Activated CD4-positive, alpha-beta memory T cell treated with anti-CD3 and anti-CD28 coated beads, Interleukin-2, amount 10 ng/mL, durations not matched to agents 7 days and 5 days (primary cell): ENCODE data around the gene FYB2. TPM values are rescaled to one million over a fixed set of nuclear protein-coding genes. Genes with fewer than 3 reads are reported as not detected.
"Not testable (repeated sequence)": the region's sequence is repeated elsewhere in the genome, so short reads cannot be mapped to it uniquely, and the experiment has no call there.

Source experiments
- CTCF ChIA-PET: fragments of 350-600 bp; sonication (Branson Sonifier 250); formaldehyde crosslinking; loops from one replicate; lab custom pipeline; 2021; ENCODE audit warnings: antibody characterized with exemption, inconsistent platforms; lab: Charles Lee
- POLR2A ChIA-PET: fragments of 350-600 bp; sonication (Branson Sonifier 250); formaldehyde crosslinking; loops from one replicate; lab custom pipeline; 2021; ENCODE audit warnings: antibody characterized with exemption; lab: Charles Lee
- DNase-seq: peaks from one replicate; pipeline ENCODE4 v3.0.0-alpha.2; 2020
- H3K27ac Mint-ChIP-seq: one replicate; pipeline ENCODE4 v1.8.0; 2021; ENCODE audit warnings: mild to moderate bottlenecking, mixed read lengths
- H3K27me3 Mint-ChIP-seq: one replicate; pipeline ENCODE4 v1.8.0; 2021; ENCODE audit warnings: mixed read lengths
- H3K36me3 Mint-ChIP-seq: one replicate; pipeline ENCODE4 v1.8.0; 2021; ENCODE audit warnings: low read depth, mixed read lengths
- H3K4me1 Mint-ChIP-seq: one replicate; pipeline ENCODE4 v1.8.0; 2021; ENCODE audit warnings: mixed read lengths
- H3K4me3 Mint-ChIP-seq: one replicate; pipeline ENCODE4 v1.8.0; 2021; ENCODE audit warnings: mild to moderate bottlenecking, mixed read lengths
- H3K9me3 Mint-ChIP-seq: one replicate; pipeline ENCODE4 v1.8.0; 2021; ENCODE audit warnings: mixed read lengths
- total RNA-seq, 2 experiments: library from RNA; stranded (reverse); gene quantifications; one replicate each; pipeline ENCODE4 v1.2.3, GENCODE V29; 2021

The FYB2 gene
- total RNA-seq, 2 experiments from 2014 or later, result not detected

DNA sequence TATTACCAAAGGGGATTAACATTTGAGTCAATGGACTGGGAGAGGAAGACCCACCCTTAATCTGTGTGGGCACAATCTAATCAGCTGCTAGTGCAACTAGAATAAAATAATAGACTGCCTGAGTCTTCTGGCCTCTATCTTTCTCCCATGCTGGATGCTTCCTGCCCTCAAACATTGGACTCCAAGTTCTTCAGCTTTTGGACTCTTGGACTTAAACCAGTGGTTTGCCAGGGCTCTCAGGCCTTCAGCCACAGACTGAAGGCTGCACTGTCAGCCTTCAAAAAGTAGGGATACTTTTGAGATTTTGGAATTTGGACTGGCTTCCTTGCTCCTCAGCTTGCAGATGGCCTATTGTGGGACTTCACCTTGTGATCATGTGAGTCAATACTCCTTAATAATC lies 44.5 kb downstream of the FYB2 start:
- H3K9me3 Mint-ChIP-seq, H3K36me3 Mint-ChIP-seq, H3K27ac Mint-ChIP-seq, H3K4me3 Mint-ChIP-seq, H3K4me1 Mint-ChIP-seq, DNase-seq, POLR2A ChIA-PET, CTCF ChIA-PET, H3K27me3 Mint-ChIP-seq: not testable (repeated sequence)

DNA sequence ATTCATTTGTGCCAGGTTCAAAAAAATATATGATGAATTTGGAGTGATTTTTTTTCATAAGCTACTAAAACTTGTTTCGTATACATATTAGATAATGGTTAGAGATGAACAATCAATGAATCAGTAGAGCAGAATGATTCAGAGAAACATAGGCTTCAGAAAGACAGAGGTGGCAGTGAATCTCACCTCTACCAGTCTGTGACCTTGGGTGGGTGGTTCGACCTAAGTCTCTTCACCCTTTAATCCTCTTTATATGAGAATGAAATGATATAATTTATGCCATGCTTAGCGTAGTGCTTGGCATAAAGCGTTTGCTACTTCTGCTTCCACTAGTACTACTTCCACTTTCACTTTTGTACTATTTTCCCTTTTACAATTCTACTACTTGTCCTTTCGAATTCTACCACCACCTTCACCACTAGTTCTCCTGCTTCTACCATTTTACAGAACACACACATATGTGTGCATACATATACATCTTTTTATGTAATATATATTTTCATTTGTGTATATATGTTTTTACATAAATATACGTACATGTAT lies 45.1 kb downstream of the FYB2 start:
- CTCF ChIA-PET, result no interaction called here
- POLR2A ChIA-PET, result no interaction called here
- Mint-ChIP-seq H3K4me1 (peaks cover 4% of the 10 kb centered on the region), H3K9me3 (no peaks in the 10 kb centered on the region), H3K36me3 (no peaks in the 10 kb centered on the region), H3K27me3 (no peaks in the 10 kb centered on the region), H3K4me3 (no peak overlapping the region), H3K27ac (no peak overlapping the region)
- no peak for DNase-seq

DNA sequence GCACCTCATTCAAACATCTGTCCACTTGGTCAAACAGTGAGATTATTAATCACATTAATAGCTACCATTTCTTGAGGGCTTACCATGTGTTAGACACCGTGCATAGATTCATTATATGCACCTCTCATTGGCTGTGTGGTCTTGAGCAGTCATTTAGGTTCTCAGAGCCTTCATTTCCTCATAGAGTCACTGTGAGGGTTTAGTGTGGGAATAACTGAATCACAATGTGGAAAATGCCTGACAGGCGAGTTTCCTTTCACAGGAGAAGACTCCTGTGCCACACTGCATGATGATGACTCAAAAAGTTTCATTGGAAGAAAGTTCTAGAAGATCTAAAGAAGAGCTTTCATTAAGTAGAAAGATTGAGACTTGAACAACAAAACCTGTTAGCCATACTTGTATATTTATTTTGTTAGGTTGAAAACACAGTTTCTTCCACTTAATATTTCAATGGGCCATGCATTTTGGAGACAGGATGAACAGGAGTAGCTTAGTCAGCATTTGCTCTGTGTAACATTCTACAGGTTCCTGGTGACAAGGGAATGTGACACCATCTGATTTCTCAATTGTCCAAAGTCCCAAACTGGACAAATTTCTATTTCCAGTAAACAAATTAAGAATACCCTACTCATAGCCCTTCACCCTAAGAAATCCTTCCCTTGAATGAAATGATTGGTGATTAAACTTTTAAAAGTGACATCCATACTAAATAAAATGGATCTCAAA lies 45.7 kb downstream of the FYB2 start:
- H3K4me3 Mint-ChIP-seq, result no peak overlapping the region
- no peaks in the 10 kb centered on the region for H3K27me3 Mint-ChIP-seq
- no peak overlapping the region for H3K27ac Mint-ChIP-seq
- ChIA-PET POLR2A (interaction anchor here (1.0 kb wide), 1 partner anchor 19 kb away, joined by 3 read pairs; no protein-coding TSS in a partner anchor), CTCF (no interaction called here)
- no peaks in the 10 kb centered on the region for H3K9me3 Mint-ChIP-seq
- H3K4me1 Mint-ChIP-seq, result peaks cover 4% of the 10 kb centered on the region
- H3K36me3 Mint-ChIP-seq, result no peaks in the 10 kb centered on the region
- no peak for DNase-seq

DNA sequence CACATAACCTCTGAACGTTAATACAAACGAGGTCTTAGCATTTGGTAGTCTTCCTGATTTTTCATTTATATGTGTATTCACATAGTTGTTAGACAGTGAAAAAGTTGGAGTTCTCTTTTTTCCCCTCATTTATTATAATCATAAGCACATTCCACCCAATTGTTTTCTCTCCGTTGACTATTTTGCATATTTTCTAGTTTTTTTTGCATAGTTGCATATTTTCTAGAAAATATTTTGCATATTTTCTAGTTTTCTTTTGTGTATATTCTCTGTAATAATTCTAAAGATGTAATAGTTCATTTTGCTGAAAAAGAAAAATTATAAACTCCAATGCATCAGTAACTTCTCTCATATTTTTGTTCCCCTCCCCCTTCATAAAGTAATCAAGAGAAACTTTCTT lies 47.5 kb downstream of the FYB2 start:
- Mint-ChIP-seq H3K4me1 (peaks cover 4% of the 10 kb centered on the region), H3K9me3 (no peaks in the 10 kb centered on the region), H3K27ac (no peak overlapping the region), H3K27me3 (no peaks in the 10 kb centered on the region), H3K36me3 (no peaks in the 10 kb centered on the region), H3K4me3 (no peak overlapping the region)
- ChIA-PET CTCF (no interaction called here), POLR2A (no interaction called here)
- DNase-seq, result no peak

DNA sequence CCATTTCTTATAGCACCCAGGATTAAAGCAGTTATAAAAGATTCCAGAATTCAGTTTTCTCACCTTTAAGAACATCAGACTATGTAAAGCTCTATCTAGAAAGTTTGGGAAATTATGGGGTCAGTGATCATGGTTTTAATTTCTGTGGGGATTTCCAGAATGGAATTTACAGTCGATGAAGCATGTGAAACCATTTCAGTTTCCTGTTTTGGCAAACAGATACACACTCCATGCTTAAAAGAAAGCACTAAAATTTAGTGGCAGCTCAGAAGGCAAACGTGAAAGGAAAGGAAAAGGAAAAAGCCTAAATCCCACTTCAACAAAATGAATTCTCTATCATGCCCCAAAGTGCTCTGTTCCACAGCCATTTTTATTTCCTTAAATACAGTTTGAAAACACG lies 60.4 kb downstream of the FYB2 start:
- Mint-ChIP-seq H3K4me3 (no peak overlapping the region), H3K27me3 (no peaks in the 10 kb centered on the region), H3K27ac (no peak overlapping the region), H3K9me3 (no peaks in the 10 kb centered on the region), H3K36me3 (no peaks in the 10 kb centered on the region), H3K4me1 (no peaks in the 10 kb centered on the region)
- CTCF ChIA-PET, result no interaction called here
- no peak for DNase-seq
- POLR2A ChIA-PET, result no interaction called here

DNA sequence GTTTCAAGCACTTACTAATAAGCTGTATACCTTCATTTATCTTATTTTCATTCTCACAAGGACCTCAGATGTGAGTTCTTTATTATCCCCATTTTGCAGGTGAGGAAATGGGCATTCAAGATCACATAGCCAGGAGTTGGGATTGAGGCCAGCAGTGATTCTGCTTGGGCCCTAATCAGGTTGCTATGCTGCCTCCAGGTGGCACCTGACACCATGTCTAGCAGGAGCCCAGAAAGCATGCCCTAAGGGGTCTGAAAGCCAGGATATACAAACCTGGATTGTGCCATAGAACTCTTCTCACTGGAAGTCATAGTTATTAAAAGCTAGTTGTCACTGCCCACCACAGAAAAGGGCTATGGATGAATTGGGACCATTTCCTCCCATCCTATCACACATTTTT lies 61.1 kb downstream of the FYB2 start:
- ChIA-PET CTCF (no interaction called here), POLR2A (no interaction called here)
- Mint-ChIP-seq H3K4me1 (no peaks in the 10 kb centered on the region), H3K36me3 (no peaks in the 10 kb centered on the region), H3K9me3 (no peaks in the 10 kb centered on the region), H3K27me3 (no peaks in the 10 kb centered on the region), H3K4me3 (no peak overlapping the region), H3K27ac (no peak overlapping the region)
- DNase-seq, result no peak

DNA sequence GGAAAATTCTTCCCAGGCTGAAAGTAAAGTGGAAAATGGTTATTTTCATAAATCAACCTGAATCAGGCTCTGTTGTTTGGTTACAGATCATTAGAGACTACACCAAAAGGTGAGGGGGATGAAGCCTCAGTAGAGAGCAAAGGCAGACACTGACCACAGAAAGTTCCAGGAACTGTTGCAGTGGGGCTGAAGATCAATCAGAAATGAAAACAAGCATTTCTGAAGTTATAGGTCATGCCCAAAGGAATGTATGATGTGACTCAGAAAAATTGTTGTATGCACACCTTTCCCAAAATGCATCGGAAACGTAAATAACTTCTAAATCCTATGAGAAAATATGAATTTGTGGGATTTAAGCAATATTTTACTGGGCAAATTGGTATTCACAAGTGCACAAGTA lies 63.3 kb downstream of the FYB2 start:
- H3K27me3 Mint-ChIP-seq, result no peaks in the 10 kb centered on the region
- no peak overlapping the region for H3K27ac Mint-ChIP-seq

DNA sequence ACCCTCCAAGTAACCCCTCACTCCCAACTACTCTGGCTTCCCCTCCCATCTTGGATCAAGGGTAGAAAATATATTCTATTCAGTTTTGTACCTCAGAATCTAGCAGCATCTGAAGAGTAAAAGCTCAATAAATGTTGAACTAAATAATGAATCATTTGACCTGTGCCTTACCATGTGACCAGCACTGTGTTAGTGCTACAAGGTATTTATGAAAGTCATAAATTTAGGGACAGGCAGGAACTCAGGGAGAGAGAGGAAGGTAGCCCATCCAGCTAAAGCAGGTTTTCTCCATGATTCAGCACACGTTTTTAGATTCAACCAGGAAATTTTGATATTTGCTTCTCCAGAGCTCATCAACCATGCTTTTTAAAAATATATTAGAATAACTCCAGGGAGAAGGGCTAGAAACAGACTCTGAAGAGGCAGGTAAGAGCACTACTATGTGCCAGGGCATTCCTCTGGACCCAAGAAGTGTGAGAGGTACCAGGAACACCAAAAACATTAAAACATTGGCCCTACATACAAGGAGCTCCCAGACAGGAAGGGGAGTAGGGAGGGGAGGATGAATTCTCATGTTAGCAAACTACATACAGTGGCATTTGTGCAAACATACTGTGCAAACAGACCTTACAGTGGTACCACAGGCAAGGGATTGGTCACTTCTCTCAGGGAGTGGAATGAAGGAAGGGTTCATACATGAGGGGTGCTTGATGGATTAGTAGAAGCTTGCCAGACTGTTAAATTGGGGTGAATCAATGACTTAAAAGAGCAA lies 64.3 kb downstream of the FYB2 start:
- no peak for DNase-seq
- Mint-ChIP-seq H3K4me3 (no peak overlapping the region), H3K4me1 (no peaks in the 10 kb centered on the region), H3K27ac (no peak overlapping the region), H3K9me3 (no peaks in the 10 kb centered on the region), H3K36me3 (no peaks in the 10 kb centered on the region), H3K27me3 (no peaks in the 10 kb centered on the region)
- POLR2A ChIA-PET, result interaction anchor here (1.0 kb wide), 1 partner anchor 18 kb away, joined by 3 read pairs; no protein-coding TSS in a partner anchor
- CTCF ChIA-PET, result no interaction called here

More for the DNA sequence above, 63.3 kb downstream of the FYB2 start:
- Mint-ChIP-seq H3K9me3 (no peaks in the 10 kb centered on the region), H3K4me1 (no peaks in the 10 kb centered on the region), H3K4me3 (no peak overlapping the region), H3K36me3 (no peaks in the 10 kb centered on the region)
- DNase-seq, result no peak
- POLR2A ChIA-PET, result no interaction called here
- CTCF ChIA-PET, result no interaction called here

DNA sequence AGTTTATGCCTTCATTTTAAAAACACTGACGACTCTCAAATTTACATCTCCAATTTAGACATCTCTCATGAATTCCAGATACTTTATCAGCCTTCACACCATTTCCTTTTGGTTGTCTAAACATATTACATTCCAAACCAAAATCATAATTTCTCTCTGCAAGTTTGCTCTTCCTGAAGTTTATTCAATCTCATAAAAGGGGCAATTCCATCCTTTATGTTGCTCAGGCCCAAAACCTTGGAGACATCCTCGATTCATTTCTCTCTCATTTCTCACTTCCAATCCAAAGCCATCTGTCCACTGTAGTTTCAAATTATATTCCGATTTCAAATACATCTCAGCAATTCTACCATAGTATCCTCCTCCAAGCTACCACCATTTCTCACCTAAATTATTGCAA lies 74.0 kb downstream of the FYB2 start:
- Mint-ChIP-seq H3K4me3 (no peak overlapping the region), H3K27me3 (no peaks in the 10 kb centered on the region), H3K36me3 (no peaks in the 10 kb centered on the region), H3K27ac (no peak overlapping the region), H3K9me3 (no peaks in the 10 kb centered on the region), H3K4me1 (no peaks in the 10 kb centered on the region)
- DNase-seq, result no peak
- POLR2A ChIA-PET, result no interaction called here
- CTCF ChIA-PET, result no interaction called here

DNA sequence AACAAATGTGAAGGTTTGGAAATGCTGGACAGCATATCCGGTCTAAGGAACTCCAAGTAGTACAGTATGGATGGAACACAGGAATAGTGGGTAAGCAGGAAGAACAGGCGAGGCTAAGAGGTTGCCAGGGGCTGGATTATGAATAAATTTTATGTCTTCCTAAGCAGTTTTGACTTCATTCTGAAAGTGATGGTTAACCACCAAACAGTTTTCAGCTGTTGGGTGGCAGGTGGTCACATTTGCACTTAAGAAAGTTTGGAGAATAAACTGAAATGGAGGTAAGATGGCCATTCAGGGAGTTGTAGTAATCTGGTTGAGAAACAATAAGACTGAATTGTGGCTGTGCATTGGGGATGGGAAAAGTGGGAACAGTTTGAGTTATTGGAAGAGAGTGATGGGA lies 90.2 kb downstream of the FYB2 start:
- CTCF ChIA-PET, result no interaction called here
- H3K4me1 Mint-ChIP-seq, result no peaks in the 10 kb centered on the region
- H3K9me3 Mint-ChIP-seq, result no peaks in the 10 kb centered on the region
- H3K27me3 Mint-ChIP-seq, result peaks cover 6% of the 10 kb centered on the region
- no peak overlapping the region for H3K4me3 Mint-ChIP-seq
- no peak overlapping the region for H3K27ac Mint-ChIP-seq
- DNase-seq, result no peak
- no peaks in the 10 kb centered on the region for H3K36me3 Mint-ChIP-seq
- POLR2A ChIA-PET, result no interaction called here

DNA sequence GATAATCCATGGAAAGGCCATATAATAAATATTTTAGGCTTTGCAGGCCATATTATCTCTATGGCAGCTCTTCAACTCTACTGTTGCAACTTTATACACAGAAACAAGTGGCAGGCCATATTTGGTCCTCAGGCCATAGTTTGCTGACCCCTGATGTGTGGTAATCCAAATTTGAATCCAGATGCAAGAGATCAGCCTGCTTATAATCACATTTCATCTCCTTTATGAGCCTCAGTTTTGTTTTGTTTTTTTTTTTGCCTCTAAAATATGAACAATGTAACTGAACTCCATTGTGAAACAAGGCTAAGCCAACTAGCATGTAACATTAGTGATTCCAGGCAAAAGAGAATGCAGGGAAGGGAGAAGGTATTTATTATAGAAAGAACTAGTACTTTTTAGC lies 92.5 kb downstream of the FYB2 start:
- Mint-ChIP-seq H3K9me3 (no peaks in the 10 kb centered on the region), H3K36me3 (no peaks in the 10 kb centered on the region), H3K4me3 (no peak overlapping the region), H3K4me1 (no peaks in the 10 kb centered on the region), H3K27ac (no peak overlapping the region), H3K27me3 (peaks cover 4% of the 10 kb centered on the region)
- no peak for DNase-seq
- ChIA-PET POLR2A (no interaction called here), CTCF (no interaction called here)

DNA sequence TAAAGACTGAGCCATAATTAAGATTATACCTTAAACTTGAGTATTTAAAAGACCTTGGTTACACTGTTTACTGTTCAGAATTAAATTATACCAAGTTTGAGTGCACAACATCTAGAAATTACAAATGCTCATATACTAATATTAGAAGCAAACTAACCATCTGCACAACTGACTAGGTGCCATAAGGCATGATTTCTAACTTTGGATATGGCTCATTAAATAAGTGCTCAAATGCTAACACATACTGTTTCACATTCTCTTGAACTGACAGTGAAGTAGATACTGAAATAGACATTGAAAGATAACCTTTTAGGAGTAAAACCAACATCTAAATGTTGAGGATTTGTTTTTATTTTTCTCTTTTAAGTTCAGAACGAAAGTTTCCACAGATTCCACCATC lies 100.0 kb downstream of the FYB2 start:
- ChIA-PET POLR2A (no interaction called here), CTCF (interaction anchor here (1.2 kb wide), 1 partner anchor 20 kb away, joined by 3 read pairs; no protein-coding TSS in a partner anchor)
- H3K27me3 Mint-ChIP-seq, result peaks cover 1% of the 10 kb centered on the region
- no peaks in the 10 kb centered on the region for H3K9me3 Mint-ChIP-seq
- H3K4me1 Mint-ChIP-seq, result no peaks in the 10 kb centered on the region
- H3K4me3 Mint-ChIP-seq, result no peak overlapping the region
- H3K27ac Mint-ChIP-seq, result no peak overlapping the region
- no peaks in the 10 kb centered on the region for H3K36me3 Mint-ChIP-seq
- no peak for DNase-seq

DNA sequence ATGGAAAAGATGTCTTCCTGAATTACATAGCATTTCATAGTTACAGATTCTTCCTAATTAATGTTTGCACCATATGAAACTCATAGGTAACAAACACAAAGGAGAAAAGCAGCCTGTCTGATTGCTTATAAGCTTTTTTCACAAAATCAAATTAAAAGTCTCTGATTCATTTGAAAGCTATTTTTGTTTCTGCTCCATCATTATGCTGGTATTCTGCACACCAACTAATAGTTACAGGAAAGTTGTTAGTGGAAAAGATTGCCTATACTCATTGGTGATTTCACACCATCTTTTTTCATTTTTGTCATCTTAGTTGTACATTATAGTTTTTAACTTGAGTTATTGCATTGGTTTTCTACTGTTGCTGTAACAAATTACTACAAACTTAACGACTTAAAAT lies 104.0 kb downstream of the FYB2 start:
- Mint-ChIP-seq H3K27me3 (peaks cover 5% of the 10 kb centered on the region), H3K9me3 (no peaks in the 10 kb centered on the region), H3K36me3 (no peaks in the 10 kb centered on the region), H3K4me1 (no peaks in the 10 kb centered on the region), H3K4me3 (no peak overlapping the region), H3K27ac (no peak overlapping the region)
- CTCF ChIA-PET, result no interaction called here
- DNase-seq, result no peak
- POLR2A ChIA-PET, result no interaction called here
